Measurements from ENCODE around the gene PCDH12. TPM values are rescaled to one million over a fixed set of nuclear protein-coding genes. Genes with fewer than 3 reads are reported as not detected.
A peak's percentile ranks its signal among the peaks of the same experiment; 100 is the strongest.

The PCDH12 gene
- total and polyA plus RNA-seq, 10 of the 15 experiments (the other 5 are each of a cell fraction or from before 2014, with no cell fraction given) = 0.01 to 0.14 (median 0.06) TPM; not detected in 4

GRCh38 chr5:141968914-141969608 is 11.1 kb upstream of the PCDH12 start, which contains the start of gene RNF14 (continued):
- TF ChIP-seq SMC3 (IDR thresholded peaks at IDR 0.05; ENCODE audit: borderline replicate concordance, low read length) (peak; percentile 16; the same call in 1 of the 2 replicates), MEF2A (IDR thresholded peaks at IDR 0.05; ENCODE audit: insufficient read depth, low read depth, low read length) (0 out of 2 replicates have a peak, but pooled peaks have one; percentile 21), ZZZ3 (IDR thresholded peaks at IDR 0.05; ENCODE audit: control insufficient read depth, insufficient read length, low read depth) (no peak), SMAD1 (IDR thresholded peaks at IDR 0.05; ENCODE audit: low read depth, partially characterized antibody) (peak; percentile 15), TCF12 (IDR thresholded peaks at IDR 0.05; ENCODE audit: low read depth, low read length) (no peak), CEBPB (IDR thresholded peaks at IDR 0.05; ENCODE audit: borderline replicate concordance in 1 of 2, low read depth in 2 of 2, low read length in 2 of 2) (no peak), SREBF2 (IDR thresholded peaks at IDR 0.05; ENCODE audit: low read length) (no peak), MXI1 (IDR thresholded peaks at IDR 0.05; ENCODE audit: low read depth, low read length) (peak; percentile 60; the same call in 1 of the 2 replicates), E2F4 (IDR thresholded peaks at IDR 0.05; ENCODE audit: low read depth, low read length) (no peak), E2F8 (IDR thresholded peaks at IDR 0.05; ENCODE audit: low read depth, partially characterized antibody) (no peak), CBX5 (IDR thresholded peaks at IDR 0.05; ENCODE audit: low read depth) (no peak), CBX3 (IDR thresholded peaks at IDR 0.05; ENCODE audit: borderline replicate concordance, low read depth) (no peak), KLF5 (IDR thresholded peaks at IDR 0.05; ENCODE audit: partially characterized antibody) (peak; percentile 64), TCF3 (IDR thresholded peaks at IDR 0.05; ENCODE audit: borderline replicate concordance, insufficient read depth, low read depth, low read length) (peak; percentile 21; the same call in 1 of the 2 replicates), POU2F2 (IDR thresholded peaks at IDR 0.05; ENCODE audit: borderline replicate concordance, low read depth, low read length) (no peak), CHD1 (IDR thresholded peaks at IDR 0.05; ENCODE audit: low read depth, low read length) (no peak), PRDM15 (CRISPR knock-in tag; IDR thresholded peaks at IDR 0.05) (no peak)
- TF ChIP-seq, protein P1, sequence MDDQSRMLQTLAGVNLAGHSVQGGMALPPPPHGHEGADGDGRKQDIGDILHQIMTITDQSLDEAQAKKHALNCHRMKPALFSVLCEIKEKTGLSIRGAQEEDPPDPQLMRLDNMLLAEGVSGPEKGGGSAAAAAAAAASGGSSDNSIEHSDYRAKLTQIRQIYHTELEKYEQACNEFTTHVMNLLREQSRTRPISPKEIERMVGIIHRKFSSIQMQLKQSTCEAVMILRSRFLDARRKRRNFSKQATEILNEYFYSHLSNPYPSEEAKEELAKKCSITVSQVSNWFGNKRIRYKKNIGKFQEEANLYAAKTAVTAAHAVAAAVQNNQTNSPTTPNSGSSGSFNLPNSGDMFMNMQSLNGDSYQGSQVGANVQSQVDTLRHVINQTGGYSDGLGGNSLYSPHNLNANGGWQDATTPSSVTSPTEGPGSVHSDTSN (IDR thresholded peaks at IDR 0.05; ENCODE audit: insufficient replicate concordance, low read depth, low read length) = peak; percentile 35
- TF ChIP-seq, protein P2, sequence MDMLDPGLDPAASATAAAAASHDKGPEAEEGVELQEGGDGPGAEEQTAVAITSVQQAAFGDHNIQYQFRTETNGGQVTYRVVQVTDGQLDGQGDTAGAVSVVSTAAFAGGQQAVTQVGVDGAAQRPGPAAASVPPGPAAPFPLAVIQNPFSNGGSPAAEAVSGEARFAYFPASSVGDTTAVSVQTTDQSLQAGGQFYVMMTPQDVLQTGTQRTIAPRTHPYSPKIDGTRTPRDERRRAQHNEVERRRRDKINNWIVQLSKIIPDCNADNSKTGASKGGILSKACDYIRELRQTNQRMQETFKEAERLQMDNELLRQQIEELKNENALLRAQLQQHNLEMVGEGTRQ (IDR thresholded peaks at IDR 0.05; ENCODE audit: borderline replicate concordance, low read depth, low read length) = no peak; the same call in 1 of the 2 replicates
